ENCODE measurements around the gene RCAN3. TPM values are rescaled to one million over a fixed set of nuclear protein-coding genes. Genes with fewer than 3 reads are reported as not detected.

The RCAN3 gene
- total and polyA plus RNA-seq, 2 of the 13 experiments (the other 11 are each of a cell fraction or from before 2014, with no cell fraction given) = 12.2 to 13.3 TPM

DNA sequence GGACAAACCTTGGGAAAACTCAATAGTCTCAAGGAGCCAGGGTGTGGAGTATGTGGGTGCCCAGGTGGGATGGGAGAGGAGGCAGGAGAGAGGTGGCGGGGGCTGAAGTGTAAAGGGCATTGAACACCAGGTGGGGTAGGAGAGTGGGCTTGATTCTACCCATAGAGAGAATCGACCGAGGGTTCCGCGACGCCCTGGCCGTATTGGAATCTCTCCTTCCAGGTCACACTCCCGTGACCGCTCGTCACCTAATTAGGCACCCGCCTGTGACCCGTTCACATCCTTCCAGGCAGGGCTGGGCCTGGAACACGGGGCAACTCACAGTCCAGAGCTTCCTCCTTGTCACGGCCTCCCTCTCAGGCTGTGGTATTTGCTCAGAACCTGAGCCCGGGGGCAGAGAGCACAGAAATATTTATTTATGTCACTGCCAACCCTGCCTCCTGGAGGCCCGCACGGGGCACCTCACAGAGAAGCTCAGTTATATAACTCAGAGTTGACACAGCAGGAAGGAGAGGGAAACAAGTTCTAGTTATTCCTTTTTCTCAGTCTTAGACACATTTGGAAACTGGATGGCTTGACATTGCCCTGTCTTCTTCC, 65.3 kb downstream of the RCAN3 start (continued):
- TF ChIP-seq, protein P1, sequence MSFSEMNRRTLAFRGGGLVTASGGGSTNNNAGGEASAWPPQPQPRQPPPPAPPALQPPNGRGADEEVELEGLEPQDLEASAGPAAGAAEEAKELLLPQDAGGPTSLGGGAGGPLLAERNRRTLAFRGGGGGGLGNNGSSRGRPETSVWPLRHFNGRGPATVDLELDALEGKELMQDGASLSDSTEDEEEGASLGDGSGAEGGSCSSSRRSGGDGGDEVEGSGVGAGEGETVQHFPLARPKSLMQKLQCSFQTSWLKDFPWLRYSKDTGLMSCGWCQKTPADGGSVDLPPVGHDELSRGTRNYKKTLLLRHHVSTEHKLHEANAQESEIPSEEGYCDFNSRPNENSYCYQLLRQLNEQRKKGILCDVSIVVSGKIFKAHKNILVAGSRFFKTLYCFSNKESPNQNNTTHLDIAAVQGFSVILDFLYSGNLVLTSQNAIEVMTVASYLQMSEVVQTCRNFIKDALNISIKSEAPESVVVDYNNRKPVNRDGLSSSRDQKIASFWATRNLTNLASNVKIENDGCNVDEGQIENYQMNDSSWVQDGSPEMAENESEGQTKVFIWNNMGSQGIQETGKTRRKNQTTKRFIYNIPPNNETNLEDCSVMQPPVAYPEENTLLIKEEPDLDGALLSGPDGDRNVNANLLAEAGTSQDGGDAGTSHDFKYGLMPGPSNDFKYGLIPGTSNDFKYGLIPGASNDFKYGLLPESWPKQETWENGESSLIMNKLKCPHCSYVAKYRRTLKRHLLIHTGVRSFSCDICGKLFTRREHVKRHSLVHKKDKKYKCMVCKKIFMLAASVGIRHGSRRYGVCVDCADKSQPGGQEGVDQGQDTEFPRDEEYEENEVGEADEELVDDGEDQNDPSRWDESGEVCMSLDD (CRISPR knock-in tag; IDR thresholded peaks at IDR 0.05; ENCODE audit: borderline replicate concordance) = no peak
- TF ChIP-seq JDP2 (CRISPR knock-in tag; IDR thresholded peaks at IDR 0.05; ENCODE audit: borderline replicate concordance) (no peak), PHF5A (CRISPR knock-in tag; IDR thresholded peaks at IDR 0.05; ENCODE audit: low read depth, unreplicated experiment) (no peak), ZNF749 (CRISPR knock-in tag; IDR thresholded peaks at IDR 0.05; ENCODE audit: borderline replicate concordance) (no peak), PCBP2 (optimal IDR thresholded peaks at IDR 0.05; ENCODE audit: low read depth, low read length, poor library complexity, severe bottlenecking) (no peak), ZNF569 (CRISPR knock-in tag; IDR thresholded peaks at IDR 0.05; ENCODE audit: borderline replicate concordance) (no peak), FIP1L1 (IDR thresholded peaks at IDR 0.05; ENCODE audit: borderline replicate concordance, insufficient read depth, low read depth, low read length) (no peak), DNMT3B (CRISPR knock-in tag; conservative IDR thresholded peaks at IDR 0.05) (no peak), TBX3 (IDR thresholded peaks at IDR 0.05; ENCODE audit: borderline replicate concordance) (peak; percentile 58; the same call in 1 of the 2 replicates), SIX4 (CRISPR knock-in tag; IDR thresholded peaks at IDR 0.05) (peak; percentile 76; the same call in 1 of the 2 replicates), KLF11 (CRISPR knock-in tag; IDR thresholded peaks at IDR 0.05) (no peak), WIZ (CRISPR knock-in tag; IDR thresholded peaks at IDR 0.05) (no peak)
- TF ChIP-seq, protein P2, sequence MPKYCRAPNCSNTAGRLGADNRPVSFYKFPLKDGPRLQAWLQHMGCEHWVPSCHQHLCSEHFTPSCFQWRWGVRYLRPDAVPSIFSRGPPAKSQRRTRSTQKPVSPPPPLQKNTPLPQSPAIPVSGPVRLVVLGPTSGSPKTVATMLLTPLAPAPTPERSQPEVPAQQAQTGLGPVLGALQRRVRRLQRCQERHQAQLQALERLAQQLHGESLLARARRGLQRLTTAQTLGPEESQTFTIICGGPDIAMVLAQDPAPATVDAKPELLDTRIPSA (CRISPR knock-in tag; IDR thresholded peaks at IDR 0.05; ENCODE audit: borderline replicate concordance) = no peak
- TF ChIP-seq, protein P3, sequence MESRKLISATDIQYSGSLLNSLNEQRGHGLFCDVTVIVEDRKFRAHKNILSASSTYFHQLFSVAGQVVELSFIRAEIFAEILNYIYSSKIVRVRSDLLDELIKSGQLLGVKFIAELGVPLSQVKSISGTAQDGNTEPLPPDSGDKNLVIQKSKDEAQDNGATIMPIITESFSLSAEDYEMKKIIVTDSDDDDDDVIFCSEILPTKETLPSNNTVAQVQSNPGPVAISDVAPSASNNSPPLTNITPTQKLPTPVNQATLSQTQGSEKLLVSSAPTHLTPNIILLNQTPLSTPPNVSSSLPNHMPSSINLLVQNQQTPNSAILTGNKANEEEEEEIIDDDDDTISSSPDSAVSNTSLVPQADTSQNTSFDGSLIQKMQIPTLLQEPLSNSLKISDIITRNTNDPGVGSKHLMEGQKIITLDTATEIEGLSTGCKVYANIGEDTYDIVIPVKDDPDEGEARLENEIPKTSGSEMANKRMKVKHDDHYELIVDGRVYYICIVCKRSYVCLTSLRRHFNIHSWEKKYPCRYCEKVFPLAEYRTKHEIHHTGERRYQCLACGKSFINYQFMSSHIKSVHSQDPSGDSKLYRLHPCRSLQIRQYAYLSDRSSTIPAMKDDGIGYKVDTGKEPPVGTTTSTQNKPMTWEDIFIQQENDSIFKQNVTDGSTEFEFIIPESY (CRISPR knock-in tag; IDR thresholded peaks at IDR 0.05) = no peak
- TF ChIP-seq, protein P4, sequence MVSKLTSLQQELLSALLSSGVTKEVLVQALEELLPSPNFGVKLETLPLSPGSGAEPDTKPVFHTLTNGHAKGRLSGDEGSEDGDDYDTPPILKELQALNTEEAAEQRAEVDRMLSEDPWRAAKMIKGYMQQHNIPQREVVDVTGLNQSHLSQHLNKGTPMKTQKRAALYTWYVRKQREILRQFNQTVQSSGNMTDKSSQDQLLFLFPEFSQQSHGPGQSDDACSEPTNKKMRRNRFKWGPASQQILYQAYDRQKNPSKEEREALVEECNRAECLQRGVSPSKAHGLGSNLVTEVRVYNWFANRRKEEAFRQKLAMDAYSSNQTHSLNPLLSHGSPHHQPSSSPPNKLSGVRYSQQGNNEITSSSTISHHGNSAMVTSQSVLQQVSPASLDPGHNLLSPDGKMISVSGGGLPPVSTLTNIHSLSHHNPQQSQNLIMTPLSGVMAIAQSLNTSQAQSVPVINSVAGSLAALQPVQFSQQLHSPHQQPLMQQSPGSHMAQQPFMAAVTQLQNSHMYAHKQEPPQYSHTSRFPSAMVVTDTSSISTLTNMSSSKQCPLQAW (CRISPR knock-in tag; IDR thresholded peaks at IDR 0.05) = peak; percentile 87
- TF ChIP-seq, protein P5, sequence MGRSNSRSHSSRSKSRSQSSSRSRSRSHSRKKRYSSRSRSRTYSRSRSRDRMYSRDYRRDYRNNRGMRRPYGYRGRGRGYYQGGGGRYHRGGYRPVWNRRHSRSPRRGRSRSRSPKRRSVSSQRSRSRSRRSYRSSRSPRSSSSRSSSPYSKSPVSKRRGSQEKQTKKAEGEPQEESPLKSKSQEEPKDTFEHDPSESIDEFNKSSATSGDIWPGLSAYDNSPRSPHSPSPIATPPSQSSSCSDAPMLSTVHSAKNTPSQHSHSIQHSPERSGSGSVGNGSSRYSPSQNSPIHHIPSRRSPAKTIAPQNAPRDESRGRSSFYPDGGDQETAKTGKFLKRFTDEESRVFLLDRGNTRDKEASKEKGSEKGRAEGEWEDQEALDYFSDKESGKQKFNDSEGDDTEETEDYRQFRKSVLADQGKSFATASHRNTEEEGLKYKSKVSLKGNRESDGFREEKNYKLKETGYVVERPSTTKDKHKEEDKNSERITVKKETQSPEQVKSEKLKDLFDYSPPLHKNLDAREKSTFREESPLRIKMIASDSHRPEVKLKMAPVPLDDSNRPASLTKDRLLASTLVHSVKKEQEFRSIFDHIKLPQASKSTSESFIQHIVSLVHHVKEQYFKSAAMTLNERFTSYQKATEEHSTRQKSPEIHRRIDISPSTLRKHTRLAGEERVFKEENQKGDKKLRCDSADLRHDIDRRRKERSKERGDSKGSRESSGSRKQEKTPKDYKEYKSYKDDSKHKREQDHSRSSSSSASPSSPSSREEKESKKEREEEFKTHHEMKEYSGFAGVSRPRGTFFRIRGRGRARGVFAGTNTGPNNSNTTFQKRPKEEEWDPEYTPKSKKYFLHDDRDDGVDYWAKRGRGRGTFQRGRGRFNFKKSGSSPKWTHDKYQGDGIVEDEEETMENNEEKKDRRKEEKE (IDR thresholded peaks at IDR 0.05) = no peak
- TF ChIP-seq, protein P6, sequence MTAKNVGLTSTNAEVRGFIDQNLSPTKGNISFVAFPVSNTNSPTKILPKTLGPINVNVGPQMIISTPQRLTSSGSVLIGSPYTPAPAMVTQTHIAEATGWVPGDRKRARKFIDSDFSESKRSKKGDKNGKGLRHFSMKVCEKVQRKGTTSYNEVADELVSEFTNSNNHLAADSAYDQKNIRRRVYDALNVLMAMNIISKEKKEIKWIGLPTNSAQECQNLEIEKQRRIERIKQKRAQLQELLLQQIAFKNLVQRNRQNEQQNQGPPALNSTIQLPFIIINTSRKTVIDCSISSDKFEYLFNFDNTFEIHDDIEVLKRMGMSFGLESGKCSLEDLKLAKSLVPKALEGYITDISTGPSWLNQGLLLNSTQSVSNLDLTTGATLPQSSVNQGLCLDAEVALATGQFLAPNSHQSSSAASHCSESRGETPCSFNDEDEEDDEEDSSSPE (CRISPR knock-in tag; IDR thresholded peaks at IDR 0.05) = peak; percentile 63

Data from HepG2 (cell line).